ENCODE results near the gene UTP4.

Gene UTP4

DNA sequence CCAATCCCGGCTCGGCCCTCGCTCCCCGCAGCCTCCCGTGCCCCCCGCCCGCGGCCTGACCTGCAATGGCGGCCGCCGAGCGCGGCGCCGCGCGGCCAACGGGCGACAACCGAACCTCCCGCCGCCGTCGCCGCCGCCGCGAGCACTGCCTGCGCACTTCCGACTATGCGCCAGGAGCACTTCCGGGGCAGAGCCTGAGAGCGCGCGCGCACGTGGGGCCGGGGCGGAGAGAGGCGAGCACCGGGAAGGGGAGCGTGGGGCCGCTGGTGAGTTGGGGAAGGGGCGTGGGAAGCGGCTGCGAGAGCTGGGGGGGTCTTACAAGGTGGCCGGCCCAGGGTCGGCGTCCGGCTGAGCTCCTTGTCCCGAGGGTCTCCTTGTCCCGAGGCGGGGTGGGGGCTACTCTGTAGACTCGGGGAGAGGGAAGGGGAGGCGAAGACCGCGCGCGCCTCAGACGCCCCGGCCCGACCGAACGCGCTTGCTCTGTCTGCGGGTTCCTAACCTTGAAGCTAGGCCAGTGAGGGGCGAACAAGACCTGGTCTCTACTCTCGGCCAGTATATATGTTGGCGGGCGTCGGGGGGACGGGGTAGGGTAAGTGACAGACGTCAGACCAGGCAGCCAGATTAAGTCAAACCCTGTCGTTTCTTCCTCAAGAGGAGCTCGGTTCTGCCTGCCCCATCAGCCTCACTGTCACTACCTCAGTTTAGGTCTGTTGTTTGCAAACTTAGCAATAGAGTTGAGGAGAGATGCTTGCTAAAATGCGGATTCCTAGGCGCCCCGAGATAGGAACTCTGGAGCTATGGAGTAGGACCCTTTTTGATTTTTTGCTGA, at the start of gene UTP4, which contains the start of gene CHTF8:
TSS of gene UTP4 (plus strand) at position 226 of the 829 bp plus-strand sequence. CDS start 811 bp downstream, outside the sequence.
TSS of gene CHTF8 (minus strand) at position 165 of the 829 bp plus-strand sequence. CDS start 11,130 bp downstream, outside the sequence.
- peak; percentile 26 for DNase-seq (ENCODE audit: low read depth, low spot score)
- peak within 1 kb of the TSS; percentile 82 for H3K27ac ChIP-seq

- H3K27ac ChIP-seq = no peak overlapping the region
- no peak for DNase-seq (ENCODE audit: low read depth, low spot score)
Observed at GRCh38 chr16:69083306-69083941, 49.0 kb upstream of the UTP4 start.

DNA sequence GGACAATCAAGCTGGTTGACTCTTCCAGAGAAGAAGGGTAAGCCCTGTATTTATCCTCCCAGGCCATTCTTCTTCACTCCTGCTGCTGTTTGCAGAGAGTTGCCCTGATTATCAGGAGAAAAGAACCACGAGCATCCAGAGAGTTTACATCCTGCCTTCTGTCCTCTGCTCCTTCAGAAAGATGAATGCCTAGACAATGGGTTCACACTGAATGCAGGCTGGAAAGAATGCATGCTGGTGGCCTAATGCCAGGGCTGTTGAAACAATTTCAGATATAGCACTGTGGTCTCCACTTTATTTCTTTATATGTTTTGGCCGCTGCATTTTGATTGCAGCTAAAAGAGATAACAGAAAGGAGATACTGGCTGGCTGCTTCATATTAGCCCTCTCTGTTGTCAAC, 48.2 kb upstream of the UTP4 start:
- H3K27ac ChIP-seq = no peak overlapping the region
- DNase-seq (ENCODE audit: low read depth, low spot score) = no peak

- H3K27ac ChIP-seq = no peak overlapping the region
- DNase-seq (ENCODE audit: low read depth, low spot score) = no peak
Observed at GRCh38 chr16:69085032-69085695, 47.3 kb upstream of the UTP4 start.

DNA sequence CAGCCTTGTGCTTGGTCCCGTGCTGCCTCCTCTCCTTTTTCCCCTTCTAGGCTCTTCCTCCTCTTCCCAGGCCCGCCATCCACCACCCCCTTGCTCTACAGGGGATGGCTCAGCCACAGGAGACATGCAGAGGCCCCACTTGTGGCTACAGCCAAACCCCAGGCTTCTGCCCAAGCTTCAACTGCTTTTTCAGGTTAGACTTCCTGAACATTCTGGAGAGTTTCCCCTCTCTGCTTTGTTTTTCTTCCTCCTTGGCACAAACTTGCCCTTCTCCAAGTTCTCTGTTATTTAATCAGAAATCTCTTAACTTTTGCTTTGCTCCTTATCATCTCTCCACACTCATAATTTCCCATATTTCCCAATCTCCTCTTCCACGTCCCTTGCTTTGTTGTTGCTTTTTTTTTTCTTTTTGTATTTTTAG, 45.3 kb upstream of the UTP4 start:
- no peak overlapping the region for H3K27ac ChIP-seq
- no peak for DNase-seq (ENCODE audit: low read depth, low spot score)

DNA sequence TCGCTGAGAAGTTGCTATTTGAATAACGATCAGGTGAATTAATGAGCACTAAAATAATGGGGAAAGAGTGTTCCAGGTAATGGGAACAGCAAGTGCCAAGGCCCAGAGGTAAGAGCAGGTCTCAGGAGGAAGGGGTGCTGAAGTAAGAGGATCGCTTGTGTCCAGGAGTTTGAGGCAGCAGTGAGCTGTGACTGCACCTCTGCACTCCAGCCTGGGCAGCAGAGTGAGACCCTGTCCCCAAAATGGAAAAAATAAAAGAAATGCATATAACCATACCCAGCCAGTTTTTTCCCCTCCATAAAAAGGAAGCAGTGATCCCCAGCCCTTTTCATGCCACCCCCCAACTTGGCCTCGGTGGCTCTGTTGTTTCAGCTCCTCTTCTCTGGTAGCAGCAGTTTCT, 43.8 kb upstream of the UTP4 start:
- no peak for DNase-seq (ENCODE audit: low read depth, low spot score)
- no peak overlapping the region for H3K27ac ChIP-seq

- H3K27ac ChIP-seq = no peak overlapping the region
- DNase-seq (ENCODE audit: low read depth, low spot score) = no peak
Observed at GRCh38 chr16:69089091-69089910, 43.1 kb upstream of the UTP4 start.

GRCh38 chr16:69093974-69094373, 38.5 kb upstream of the UTP4 start:
- no peak overlapping the region for H3K27ac ChIP-seq
- no peak for DNase-seq (ENCODE audit: low read depth, low spot score)

GRCh38 chr16:69094501-69094900, 37.9 kb upstream of the UTP4 start:
- H3K27ac ChIP-seq = no peak overlapping the region
- DNase-seq (ENCODE audit: low read depth, low spot score) = no peak

GRCh38 chr16:69095193-69095592, 37.3 kb upstream of the UTP4 start:
- H3K27ac ChIP-seq = no peak overlapping the region
- DNase-seq (ENCODE audit: low read depth, low spot score) = no peak

GRCh38 chr16:69100071-69100691, 32.3 kb upstream of the UTP4 start:
- H3K27ac ChIP-seq = no peak overlapping the region

GRCh38 chr16:69105501-69106361, 26.7 kb upstream of the UTP4 start, which contains the start of gene HAS3:
TSS of gene HAS3 (plus strand) at chr16:69105653. CDS start at chr16:69109396, 3,743 bp downstream.
- peak; percentile 34 for DNase-seq (ENCODE audit: low read depth, low spot score)

More at GRCh38 chr16:69100071-69100691, 32.3 kb upstream of the UTP4 start:
- DNase-seq (ENCODE audit: low read depth, low spot score) = no peak

DNA sequence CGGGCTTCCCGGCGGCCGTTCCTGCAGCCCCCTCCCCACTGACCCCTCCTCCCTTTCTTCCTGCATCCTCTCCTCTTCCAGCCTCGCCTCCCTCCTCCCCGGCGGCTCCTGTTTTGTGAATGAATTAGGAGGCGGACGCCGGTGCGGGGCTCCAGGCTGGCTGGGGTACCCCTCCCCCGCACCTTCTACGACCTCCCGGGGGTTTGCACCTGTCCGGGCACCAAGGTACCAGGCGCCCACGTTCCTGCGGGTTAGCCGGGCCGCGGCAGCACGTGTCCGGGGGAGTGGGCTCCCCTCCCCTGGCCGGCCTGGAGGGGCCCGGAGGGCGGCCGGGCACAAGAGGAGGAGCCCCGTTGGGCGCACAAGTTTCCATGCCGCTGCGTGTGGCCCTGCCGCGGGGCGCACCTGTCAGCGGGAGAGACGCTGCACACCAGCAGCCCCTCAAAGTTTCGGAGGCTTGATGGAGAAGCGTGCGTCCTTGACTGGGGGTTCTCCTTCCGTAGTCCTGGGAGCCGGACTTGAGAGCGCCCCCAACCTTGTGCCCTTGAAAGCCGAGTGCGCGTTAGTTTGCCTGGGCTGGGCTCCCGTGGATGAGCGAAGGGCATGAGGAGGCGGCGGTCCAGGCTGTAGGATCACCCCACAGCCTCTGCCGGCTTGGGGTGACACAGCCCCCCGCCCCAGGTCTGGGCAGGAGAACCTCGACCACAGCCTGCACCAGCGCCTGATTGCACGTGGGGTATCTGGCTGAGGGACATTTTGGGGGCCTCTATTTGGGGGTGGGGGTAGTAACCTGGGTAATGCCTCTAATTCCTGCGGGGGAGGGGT, 25.7 kb upstream of the UTP4 start:
- peak overlapping the region; percentile 56 for H3K27ac ChIP-seq
- DNase-seq (ENCODE audit: low read depth, low spot score) = no peak

More at GRCh38 chr16:69105501-69106361, 26.7 kb upstream of the UTP4 start, which contains the start of gene HAS3:
- peak within 1 kb of the TSS; percentile 56 for H3K27ac ChIP-seq

- H3K27ac ChIP-seq = peak overlapping the region; percentile 56
- no peak for DNase-seq (ENCODE audit: low read depth, low spot score)
Observed at GRCh38 chr16:69107316-69107962, 25.0 kb upstream of the UTP4 start.

GRCh38 chr16:69108064-69108904, 24.2 kb upstream of the UTP4 start:
- H3K27ac ChIP-seq = peak overlapping the region; percentile 56
- no peak for DNase-seq (ENCODE audit: low read depth, low spot score)

GRCh38 chr16:69108905-69109252, 23.6 kb upstream of the UTP4 start:
- no peak for DNase-seq (ENCODE audit: low read depth, low spot score)
- H3K27ac ChIP-seq = no peak overlapping the region

Data from epithelial cell of prostate (primary cell).